D341Med (cell line): Measurements from ENCODE around the gene SLC22A4.
A peak's percentile ranks its signal among the peaks of the same experiment; 100 is the strongest.

Experiments used
- DNase-seq: peaks from one replicate; pipeline ENCODE4 v3.0.0; 2012; ENCODE audit warnings: low spot score

SLC22A4 gene

GRCh38 chr5:132262882-132263547 lies 31.2 kb upstream of the SLC22A4 start:
- peak; percentile 5 for DNase-seq

GRCh38 chr5:132263548-132264261 lies 30.5 kb upstream of the SLC22A4 start:
- peak; percentile 8 for DNase-seq

- DNase-seq: peak; percentile 4
Measured at GRCh38 chr5:132264546-132265335, 29.5 kb upstream of the SLC22A4 start.

GRCh38 chr5:132265336-132266030 lies 28.7 kb upstream of the SLC22A4 start:
- peak; percentile 21 for DNase-seq

- peak; percentile 6 for DNase-seq
Measured at GRCh38 chr5:132266031-132266835, 28.0 kb upstream of the SLC22A4 start.

- DNase-seq: no peak
Measured at GRCh38 chr5:132266836-132267160, 27.4 kb upstream of the SLC22A4 start.

- DNase-seq: peak; percentile 9
Measured at GRCh38 chr5:132267166-132267739, 26.9 kb upstream of the SLC22A4 start.

- no peak for DNase-seq
Measured at GRCh38 chr5:132267931-132268768, 26.0 kb upstream of the SLC22A4 start.

- DNase-seq: no peak
Measured at GRCh38 chr5:132268769-132269551, 25.2 kb upstream of the SLC22A4 start.

- DNase-seq: no peak
Measured at GRCh38 chr5:132269635-132270334, 24.4 kb upstream of the SLC22A4 start.

- no peak for DNase-seq
Measured at GRCh38 chr5:132270335-132270665, 23.9 kb upstream of the SLC22A4 start.

GRCh38 chr5:132270706-132271105 lies 23.5 kb upstream of the SLC22A4 start:
- no peak for DNase-seq

- no peak for DNase-seq
Measured at GRCh38 chr5:132271251-132272246, 22.6 kb upstream of the SLC22A4 start.

- DNase-seq: peak; percentile 75
Measured at GRCh38 chr5:132272311-132273210, 21.6 kb upstream of the SLC22A4 start.

- DNase-seq: no peak
Measured at GRCh38 chr5:132273631-132274030, 20.6 kb upstream of the SLC22A4 start.

GRCh38 chr5:132274050-132274792 lies 20.0 kb upstream of the SLC22A4 start:
- DNase-seq: no peak
